Measurements from ENCODE around the gene HMGCS2.

GRCh38 chr1:119713749-119714456, 54.8 kb downstream of the HMGCS2 start:
- TF ChIP-seq CTCF (IDR thresholded peaks at IDR 0.05; ENCODE audit: insufficient read depth, low read length, poor library complexity, severe bottlenecking), result no peak
- TF ChIP-seq EZH2phosphoT487 (conservative IDR thresholded peaks at IDR 0.05; ENCODE audit: low read length), result no peak
